Prostate gland (tissue), 2 donors: ENCODE measurements around the gene ERAS.

Experiments used
- POLR2A ChIP-seq: fragments of 450-650 bp; IDR thresholded peaks from one replicate; pipeline ENCODE4 v1.6.1; 2016; ENCODE audit warnings: antibody characterized with exemption, mild to moderate bottlenecking
- POLR2AphosphoS5 ChIP-seq: sonication (generic); formaldehyde crosslinking; IDR thresholded peaks from one replicate; pipeline ENCODE4 v1.6.1; 2017; ENCODE audit warnings: antibody characterized with exemption
- TF ChIP-seq, protein P1 (sequence below), 4 experiments: fragments of 200-600 bp in 2 of 4; fragments of 450-650 bp in 2 of 4; sonication (generic) in 2 of 4; IDR thresholded peaks; 1 replicate in 3 of 4; 2 replicates in 1 of 4; pipeline ENCODE4 v1.5.1; 2016 to 2019; ENCODE audit warnings: antibody characterized with exemption in 4 of 4, mild to moderate bottlenecking in 2 of 4, moderate library complexity in 2 of 4

DNA sequence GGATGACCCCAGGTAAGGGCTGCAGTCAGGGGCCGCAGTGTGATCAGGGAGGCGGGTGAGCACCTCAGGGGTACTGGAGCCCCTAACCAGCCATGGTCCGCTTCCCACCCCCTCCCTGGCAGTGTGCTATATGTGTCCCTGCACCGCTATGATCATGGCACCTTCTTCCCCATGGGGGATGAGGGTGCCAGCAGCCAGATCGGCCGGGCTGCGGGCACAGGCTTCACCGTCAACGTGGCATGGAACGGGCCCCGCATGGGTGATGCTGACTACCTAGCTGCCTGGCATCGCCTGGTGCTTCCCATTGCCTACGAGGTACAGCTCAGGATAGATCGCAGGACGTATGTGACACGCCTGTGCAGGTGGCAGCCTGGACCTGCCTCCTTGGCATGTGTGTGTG, 8.2 kb upstream of the ERAS start:
- TF ChIP-seq, protein P1, sequence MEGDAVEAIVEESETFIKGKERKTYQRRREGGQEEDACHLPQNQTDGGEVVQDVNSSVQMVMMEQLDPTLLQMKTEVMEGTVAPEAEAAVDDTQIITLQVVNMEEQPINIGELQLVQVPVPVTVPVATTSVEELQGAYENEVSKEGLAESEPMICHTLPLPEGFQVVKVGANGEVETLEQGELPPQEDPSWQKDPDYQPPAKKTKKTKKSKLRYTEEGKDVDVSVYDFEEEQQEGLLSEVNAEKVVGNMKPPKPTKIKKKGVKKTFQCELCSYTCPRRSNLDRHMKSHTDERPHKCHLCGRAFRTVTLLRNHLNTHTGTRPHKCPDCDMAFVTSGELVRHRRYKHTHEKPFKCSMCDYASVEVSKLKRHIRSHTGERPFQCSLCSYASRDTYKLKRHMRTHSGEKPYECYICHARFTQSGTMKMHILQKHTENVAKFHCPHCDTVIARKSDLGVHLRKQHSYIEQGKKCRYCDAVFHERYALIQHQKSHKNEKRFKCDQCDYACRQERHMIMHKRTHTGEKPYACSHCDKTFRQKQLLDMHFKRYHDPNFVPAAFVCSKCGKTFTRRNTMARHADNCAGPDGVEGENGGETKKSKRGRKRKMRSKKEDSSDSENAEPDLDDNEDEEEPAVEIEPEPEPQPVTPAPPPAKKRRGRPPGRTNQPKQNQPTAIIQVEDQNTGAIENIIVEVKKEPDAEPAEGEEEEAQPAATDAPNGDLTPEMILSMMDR (IDR thresholded peaks at IDR 0.05), result no peak
- TF ChIP-seq POLR2A (no peak), POLR2AphosphoS5 (no peak)
